Cardiac fibroblast (primary cell): ENCODE data around the gene GLIS1.

Source experiments
- DNase-seq, 2 donors: peaks; one replicate each; pipeline versions ENCODE4 v3.0.0 to v3.0.0-alpha.2; 2010; ENCODE audit warnings: low read depth in 2 of 2
- H3K4me3 ChIP-seq, 2 donors: replicated peaks in 1 of 2; 1 replicate in 1 of 2; 2 replicates in 1 of 2; pipeline ENCODE4 v1.5.1; 2011; ENCODE audit warnings: low read depth in 2 of 2, low read length in 2 of 2, mild to moderate bottlenecking in 2 of 2, moderate library complexity in 1 of 2
- CTCF ChIP-seq: IDR thresholded peaks from one replicate; pipeline ENCODE4 v1.5.1; 2011; ENCODE audit warnings: low read depth, mild to moderate bottlenecking, low read length, inconsistent platforms

The GLIS1 gene

DNA sequence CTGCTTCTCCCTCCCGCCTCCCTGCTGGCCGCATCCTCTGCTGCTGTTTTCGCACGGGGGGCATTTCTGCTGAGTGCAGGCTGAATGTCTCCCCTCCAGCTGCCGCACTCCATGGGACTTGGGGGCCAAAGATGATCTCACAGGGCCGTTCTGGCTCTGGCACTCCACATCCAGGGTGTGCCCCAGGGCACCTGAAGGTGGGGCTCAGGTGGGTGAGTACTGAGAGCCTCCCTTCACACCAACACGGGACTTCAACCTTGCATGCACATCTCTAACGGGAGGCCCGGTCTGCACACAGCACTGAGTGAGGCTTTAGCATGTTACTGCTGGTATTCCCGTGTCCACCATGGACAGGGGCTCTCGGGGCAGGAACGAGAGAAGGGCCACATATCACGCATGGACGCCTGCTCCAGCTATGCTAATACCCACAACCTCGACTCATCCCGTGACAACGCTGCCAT lies 190.9 kb downstream of the GLIS1 start:
- DNase-seq: no peak
- no peak overlapping the region for H3K4me3 ChIP-seq
- no peak for TF ChIP-seq CTCF

GRCh38 chr1:53547231-53547790 lies 191.7 kb downstream of the GLIS1 start:
- no peak for DNase-seq
- no peak for TF ChIP-seq CTCF
- no peak overlapping the region for H3K4me3 ChIP-seq

DNA sequence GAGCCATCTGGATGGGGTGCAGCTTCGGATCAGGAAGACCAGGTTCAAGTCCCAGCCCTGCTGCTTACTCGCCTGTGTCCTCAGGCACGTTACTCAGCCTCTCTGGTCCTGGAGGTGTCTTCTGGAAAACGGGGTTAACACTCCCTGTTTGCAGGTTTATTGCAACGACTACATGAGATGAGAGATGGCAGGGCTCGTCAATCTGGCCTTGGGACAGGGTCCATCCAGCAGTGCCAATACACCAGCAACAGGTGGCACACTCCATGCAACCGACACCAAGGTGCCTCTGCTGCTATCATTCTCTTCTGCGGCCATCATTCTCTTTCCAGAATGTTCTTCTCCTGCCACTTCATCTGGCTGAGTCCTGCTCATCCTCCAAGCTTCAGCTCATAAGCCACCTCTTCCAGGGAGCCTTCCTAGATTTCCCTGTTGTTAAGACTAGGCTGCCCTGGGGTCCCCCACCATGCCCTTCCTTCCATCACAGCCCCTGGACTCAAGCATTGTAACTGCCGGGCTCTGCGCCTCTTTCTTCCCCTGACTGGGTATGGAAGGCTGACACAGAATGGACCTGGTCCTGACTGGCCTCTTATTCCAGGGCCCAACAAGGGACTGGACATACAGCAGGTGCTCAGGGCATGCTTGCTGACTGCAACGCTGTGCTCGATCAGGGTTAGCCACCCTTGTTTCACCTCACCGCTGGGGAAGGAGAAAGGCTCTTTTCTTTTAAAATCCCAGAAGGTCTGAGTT lies 192.4 kb downstream of the GLIS1 start:
- no peak for DNase-seq
- TF ChIP-seq CTCF: no peak
- H3K4me3 ChIP-seq: no peak overlapping the region

GRCh38 chr1:53545663-53546408 lies 193.1 kb downstream of the GLIS1 start:
- TF ChIP-seq CTCF: no peak
- DNase-seq: no peak
- H3K4me3 ChIP-seq: no peak overlapping the region

DNA sequence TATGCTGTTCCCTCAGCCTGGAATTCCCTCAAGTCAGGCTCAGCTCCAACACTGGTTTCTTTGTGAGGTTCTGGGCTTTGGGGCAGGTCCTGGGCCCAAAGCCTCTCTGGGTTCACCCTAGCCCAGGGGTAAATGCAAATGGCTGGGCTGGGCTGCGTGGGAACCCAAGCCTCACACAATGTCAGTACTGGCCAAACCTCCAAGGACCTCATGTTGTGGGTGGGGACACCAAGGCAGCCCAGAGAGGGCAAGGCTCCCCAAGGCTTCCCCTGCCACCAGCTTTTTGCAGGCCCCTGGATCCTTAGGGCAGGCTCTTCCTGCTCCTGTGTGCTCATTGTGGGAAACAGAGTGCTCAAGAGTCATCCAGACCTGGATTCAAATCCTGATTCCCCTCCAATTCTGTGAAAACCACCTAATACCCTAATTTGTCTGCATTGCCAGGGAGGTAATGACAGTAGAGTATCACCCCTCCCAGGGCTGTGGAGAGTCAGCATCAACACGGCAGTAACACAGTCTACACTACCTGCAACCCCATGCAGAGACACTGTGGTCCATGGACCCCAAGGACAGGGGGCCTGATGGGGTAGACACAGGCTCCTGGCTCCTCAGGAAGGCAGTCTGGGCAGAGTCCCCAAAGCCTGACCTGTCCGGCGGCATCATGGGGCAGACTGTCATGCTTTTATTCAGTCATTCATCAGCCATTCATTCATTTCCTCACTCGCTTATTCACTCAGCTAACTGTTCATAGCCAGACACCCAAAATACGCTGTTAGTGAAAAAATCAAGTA lies 194.0 kb downstream of the GLIS1 start:
- no peak for DNase-seq
- TF ChIP-seq CTCF: no peak
- no peak overlapping the region for H3K4me3 ChIP-seq

DNA sequence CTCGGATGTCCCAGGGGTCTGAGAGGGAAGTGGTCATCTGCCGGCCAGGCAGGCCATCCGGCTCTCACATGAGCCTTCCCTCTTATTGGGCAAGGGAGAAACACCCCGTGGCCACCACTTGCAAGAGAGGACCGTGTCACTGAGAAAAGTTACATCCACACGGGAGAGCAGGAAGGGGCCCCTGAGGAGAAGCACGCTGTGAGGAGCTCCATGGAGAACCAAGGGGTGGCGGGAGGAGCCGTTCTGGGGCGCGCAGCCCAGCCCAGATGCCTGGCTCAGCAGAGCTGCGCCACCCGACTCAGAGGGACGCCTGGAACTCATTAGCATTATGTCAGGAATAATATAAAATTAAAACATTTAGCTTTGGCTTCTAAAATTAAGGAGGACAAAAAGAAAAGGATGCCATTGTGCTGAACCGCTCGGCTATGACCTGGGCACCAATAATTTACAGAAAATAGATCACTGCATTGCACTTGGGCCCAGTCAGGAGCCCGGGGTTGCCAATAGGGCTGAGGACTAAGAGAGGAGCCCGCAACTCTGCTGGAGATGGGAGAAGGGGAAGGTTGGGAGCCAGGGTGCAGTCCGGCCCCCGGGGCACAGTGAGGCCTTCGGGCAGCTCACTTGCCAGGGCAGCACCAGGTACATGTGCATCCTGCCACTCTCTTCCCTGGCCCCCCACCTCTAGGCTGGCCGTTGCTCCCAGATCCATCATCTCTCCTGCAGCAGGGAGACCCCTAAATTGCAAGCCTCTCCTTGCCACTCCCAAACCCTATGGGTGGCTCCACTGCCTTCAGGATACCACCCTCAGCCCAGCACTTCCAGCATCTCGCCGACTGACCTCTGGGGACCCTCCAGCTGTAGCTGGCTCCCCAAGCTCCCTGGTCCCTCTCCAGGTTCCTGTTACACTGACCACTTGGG lies 194.9 kb downstream of the GLIS1 start:
- no peak for TF ChIP-seq CTCF
- H3K4me3 ChIP-seq: no peak overlapping the region
- no peak for DNase-seq
